HG03565 (cell line): ENCODE data around the gene TBC1D22A.
"Not testable (repeated sequence)": the region's sequence is repeated elsewhere in the genome, so short reads cannot be mapped to it uniquely, and the experiment has no call there.

Experiments
- ATAC-seq: cut with Tn5 transposase; IDR thresholded peaks from one replicate; pipeline ENCODE4 v1.9.1; 2021; ENCODE audit warnings: mild to moderate bottlenecking, moderate library complexity; ENCODE audit not compliant: unreplicated experiment

The TBC1D22A gene

GRCh38 chr22:47040486-47041270 is 278.2 kb downstream of the TBC1D22A start:
- no peak for ATAC-seq

GRCh38 chr22:47041271-47042115 is 279.0 kb downstream of the TBC1D22A start:
- no peak for ATAC-seq

GRCh38 chr22:47042116-47042825 is 279.8 kb downstream of the TBC1D22A start:
- ATAC-seq = no peak

- ATAC-seq = no peak
Observed at GRCh38 chr22:47042861-47043496, 280.5 kb downstream of the TBC1D22A start.

GRCh38 chr22:47043835-47044721 is 281.6 kb downstream of the TBC1D22A start:
- ATAC-seq = no peak

- ATAC-seq = no peak
Observed at GRCh38 chr22:47044722-47045535, 282.5 kb downstream of the TBC1D22A start.

- ATAC-seq = no peak
Observed at GRCh38 chr22:47045691-47046410, 283.4 kb downstream of the TBC1D22A start.

- ATAC-seq = no peak
Observed at GRCh38 chr22:47046411-47047065, 284.1 kb downstream of the TBC1D22A start.

GRCh38 chr22:47047321-47048122 is 285.1 kb downstream of the TBC1D22A start:
- no peak for ATAC-seq

- no peak for ATAC-seq
Observed at GRCh38 chr22:47048123-47049077, 285.9 kb downstream of the TBC1D22A start.

- ATAC-seq = no peak
Observed at GRCh38 chr22:47049078-47049624, 286.7 kb downstream of the TBC1D22A start.

- not testable (repeated sequence) for ATAC-seq
Observed at GRCh38 chr22:47049736-47050400, 287.4 kb downstream of the TBC1D22A start.

GRCh38 chr22:47050401-47051051 is 288.1 kb downstream of the TBC1D22A start:
- ATAC-seq = no peak

- ATAC-seq = no peak
Observed at GRCh38 chr22:47051441-47052071, 289.1 kb downstream of the TBC1D22A start.
